Cerebellar nuclear complex (tissue), 1 donor: ENCODE data around the gene ESD.
"Not testable (repeated sequence)": the region's sequence is repeated elsewhere in the genome, so short reads cannot be mapped to it uniquely, and the experiment has no call there.

Experiments used
- DNase-seq, 2 experiments: peaks; one replicate each; lab custom pipeline; 2025; lab: John Stamatoyannopoulos, UW

The ESD gene

GRCh38 chr13:46796515-46797474 is at the start of gene ESD:
TSS of gene ESD (minus strand) at chr13:46797161. CDS start at chr13:46791413, 5,748 bp downstream.
- peak in 1 of 2 experiments; percentile 53 for DNase-seq

GRCh38 chr13:46846726-46847125 is 49.8 kb upstream of the ESD start:
- no peak for DNase-seq

- DNase-seq: no peak
Measured at GRCh38 chr13:46845146-46845545, 48.2 kb upstream of the ESD start.

GRCh38 chr13:46844431-46844830 is 47.5 kb upstream of the ESD start:
- no peak for DNase-seq

- DNase-seq: no peak
Measured at GRCh38 chr13:46839399-46839798, 42.4 kb upstream of the ESD start.

- DNase-seq: no peak
Measured at GRCh38 chr13:46834657-46835056, 37.7 kb upstream of the ESD start.

GRCh38 chr13:46831588-46832194 is 34.7 kb upstream of the ESD start:
- no peak for DNase-seq

GRCh38 chr13:46830405-46831005 is 33.5 kb upstream of the ESD start:
- no peak for DNase-seq

- DNase-seq: no peak
Measured at GRCh38 chr13:46822551-46822950, 25.6 kb upstream of the ESD start.

GRCh38 chr13:46817838-46818476 is 21.0 kb upstream of the ESD start:
- DNase-seq: no peak

GRCh38 chr13:46817095-46817494 is 20.1 kb upstream of the ESD start:
- DNase-seq: no peak

GRCh38 chr13:46816371-46816770 is 19.4 kb upstream of the ESD start:
- DNase-seq: no peak

GRCh38 chr13:46812301-46812797 is 15.4 kb upstream of the ESD start:
- no peak for DNase-seq

GRCh38 chr13:46810440-46810839 is 13.5 kb upstream of the ESD start:
- no peak for DNase-seq

GRCh38 chr13:46804921-46805320 is 8.0 kb upstream of the ESD start:
- DNase-seq: not testable (repeated sequence)

- DNase-seq: no peak
Measured at GRCh38 chr13:46804391-46804815, 7.4 kb upstream of the ESD start.

GRCh38 chr13:46803586-46803985 is 6.6 kb upstream of the ESD start:
- no peak for DNase-seq

GRCh38 chr13:46801858-46802257 is 4.9 kb upstream of the ESD start:
- DNase-seq: no peak

GRCh38 chr13:46799139-46799538 is 2.2 kb upstream of the ESD start:
- no peak for DNase-seq

GRCh38 chr13:46797501-46798237 is 708 bp upstream of the ESD start:
- no peak for DNase-seq

- no peak for DNase-seq
Measured at GRCh38 chr13:46796129-46796514, 839 bp downstream of the ESD start.
